Fibroblast of lung (primary cell): Measurements from ENCODE around the gene DCLRE1B. TPM values are rescaled to one million over a fixed set of nuclear protein-coding genes. Genes with fewer than 3 reads are reported as not detected.

Experiments used
- DNase-seq, 2 donors: peaks; one replicate each; pipeline versions ENCODE4 v3.0.0 to v3.0.0-alpha.2; 2010; ENCODE audit warnings: low read depth in 2 of 2
- H2AFZ ChIP-seq: 2 replicates; pipeline ENCODE4 v1.5.1; 2012; ENCODE audit warnings: low read length, control low read depth, inconsistent platforms
- H3K27ac ChIP-seq: 2 replicates; pipeline ENCODE4 v1.5.1; 2011; ENCODE audit warnings: low read length, control low read depth; ENCODE audit not compliant: insufficient read depth
- H3K27me3 ChIP-seq: 2 replicates; pipeline ENCODE4 v1.5.1; 2011; ENCODE audit warnings: mild to moderate bottlenecking, low read length; ENCODE audit not compliant: control insufficient read depth, insufficient read depth
- H3K36me3 ChIP-seq: 2 replicates; pipeline ENCODE4 v1.5.1; 2011; ENCODE audit warnings: low read length; ENCODE audit not compliant: control insufficient read depth, insufficient read depth
- H3K4me1 ChIP-seq: 2 replicates; pipeline ENCODE4 v1.5.1; 2011; ENCODE audit warnings: low read length; ENCODE audit not compliant: control insufficient read depth, insufficient read depth; ENCODE audit errors: extremely low read depth
- H3K4me2 ChIP-seq: 2 replicates; pipeline ENCODE4 v1.5.1; 2011; ENCODE audit warnings: low read length, control low read depth; ENCODE audit not compliant: insufficient read depth; ENCODE audit errors: extremely low read depth
- H3K4me3 ChIP-seq, 4 experiments: fragments of 200-600 bp in 1 of 4; sonication (generic) in 1 of 4; replicated peaks in 1 of 4; 2 replicates each; pipeline ENCODE4 v1.5.1; 2011 to 2016; ENCODE audit warnings: low read length in 4 of 4, low read depth in 3 of 4, mild to moderate bottlenecking in 3 of 4, control low read depth in 2 of 4, inconsistent platforms in 1 of 4, mixed read lengths in 1 of 4; ENCODE audit not compliant: insufficient read depth in 1 of 4; ENCODE audit errors: control extremely low read depth in 1 of 4
- H3K79me2 ChIP-seq: 2 replicates; pipeline ENCODE4 v1.5.1; 2012; ENCODE audit warnings: mild to moderate bottlenecking, low read length, inconsistent platforms; ENCODE audit not compliant: control insufficient read depth, insufficient read depth
- H3K9ac ChIP-seq: 2 replicates; pipeline ENCODE4 v1.5.1; 2011; ENCODE audit warnings: mild to moderate bottlenecking, low read length, control low read depth; ENCODE audit not compliant: insufficient read depth
- H3K9me3 ChIP-seq: 2 replicates; pipeline ENCODE4 v1.5.1; 2012; ENCODE audit warnings: low read depth, low read length; ENCODE audit not compliant: control insufficient read depth, insufficient read depth
- H4K20me1 ChIP-seq: 2 replicates; pipeline ENCODE4 v1.5.1; 2011; ENCODE audit warnings: low read length; ENCODE audit not compliant: control insufficient read depth, insufficient read depth; ENCODE audit errors: extremely low read depth
- EZH2 ChIP-seq: IDR thresholded peaks from 2 replicates; pipeline ENCODE4 v1.5.1; 2012; ENCODE audit warnings: low read length, control low read depth, mild to moderate bottlenecking; ENCODE audit errors: missing control alignments
- polyA plus RNA-seq, 2 donors: library from polyadenylated mRNA; depleted of rRNA in 1 of 2; stranded (reverse) in 1 of 2; unstranded in 1 of 2; fragments of >200 nt; gene quantifications; 2 replicates each; pipeline ENCODE4 v1.2.1, GENCODE V29; 2011 to 2012; ENCODE audit warnings: missing spikeins in 1 of 2
- total RNA-seq: library from RNA; depleted of rRNA; stranded (reverse); fragments of >200 nt; gene quantifications from 2 replicates; pipeline ENCODE4 v1.2.1, GENCODE V29; 2014
- TF ChIP-seq, protein P1 (sequence below), 2 donors: IDR thresholded peaks in 1 of 2; conservative IDR thresholded peaks in 1 of 2; 1 replicate in 1 of 2; 2 replicates in 1 of 2; pipeline ENCODE4 v1.5.1; 2011 to 2012; ENCODE audit warnings: low read length in 2 of 2, control low read depth in 1 of 2, inconsistent platforms in 1 of 2, low read depth in 1 of 2, mild to moderate bottlenecking in 1 of 2

The DCLRE1B gene
- total and polyA plus RNA-seq, 2 donors (not counting 1 experiment from before 2014, with no cell fraction given), result 0.66 to 3.4 TPM

GRCh38 chr1:113943028-113943811 lies 38.1 kb downstream of the DCLRE1B start:
- H3K4me2 ChIP-seq, result no peak overlapping the region
- no peaks in the 10 kb centered on the region for H3K9me3 ChIP-seq
- H3K4me3 ChIP-seq, result no peak overlapping the region
- H2AFZ ChIP-seq, result no peak overlapping the region
- no peaks in the 10 kb centered on the region for H4K20me1 ChIP-seq
- H3K27ac ChIP-seq, result no peak overlapping the region
- peak in 1 of 2 donors; percentile 77 for DNase-seq
- peaks cover 5% of the 10 kb centered on the region for H3K36me3 ChIP-seq
- peaks cover 31% of the 10 kb centered on the region for H3K79me2 ChIP-seq
- H3K4me1 ChIP-seq, result no peaks in the 10 kb centered on the region
- no peak for TF ChIP-seq EZH2
- TF ChIP-seq, protein P1, sequence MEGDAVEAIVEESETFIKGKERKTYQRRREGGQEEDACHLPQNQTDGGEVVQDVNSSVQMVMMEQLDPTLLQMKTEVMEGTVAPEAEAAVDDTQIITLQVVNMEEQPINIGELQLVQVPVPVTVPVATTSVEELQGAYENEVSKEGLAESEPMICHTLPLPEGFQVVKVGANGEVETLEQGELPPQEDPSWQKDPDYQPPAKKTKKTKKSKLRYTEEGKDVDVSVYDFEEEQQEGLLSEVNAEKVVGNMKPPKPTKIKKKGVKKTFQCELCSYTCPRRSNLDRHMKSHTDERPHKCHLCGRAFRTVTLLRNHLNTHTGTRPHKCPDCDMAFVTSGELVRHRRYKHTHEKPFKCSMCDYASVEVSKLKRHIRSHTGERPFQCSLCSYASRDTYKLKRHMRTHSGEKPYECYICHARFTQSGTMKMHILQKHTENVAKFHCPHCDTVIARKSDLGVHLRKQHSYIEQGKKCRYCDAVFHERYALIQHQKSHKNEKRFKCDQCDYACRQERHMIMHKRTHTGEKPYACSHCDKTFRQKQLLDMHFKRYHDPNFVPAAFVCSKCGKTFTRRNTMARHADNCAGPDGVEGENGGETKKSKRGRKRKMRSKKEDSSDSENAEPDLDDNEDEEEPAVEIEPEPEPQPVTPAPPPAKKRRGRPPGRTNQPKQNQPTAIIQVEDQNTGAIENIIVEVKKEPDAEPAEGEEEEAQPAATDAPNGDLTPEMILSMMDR (conservative IDR thresholded peaks at IDR 0.05 in 1 of 2, IDR thresholded peaks at IDR 0.05 in 1 of 2; ENCODE audit: low read depth in 1 of 2, low read length in 2 of 2), result no peak
- H3K9ac ChIP-seq, result no peak overlapping the region
- H3K27me3 ChIP-seq, result no peaks in the 10 kb centered on the region

- no peaks in the 10 kb centered on the region for H3K9me3 ChIP-seq
- H2AFZ ChIP-seq, result no peak overlapping the region
- H3K79me2 ChIP-seq, result peaks cover 20% of the 10 kb centered on the region
- no peak overlapping the region for H3K9ac ChIP-seq
- H3K4me2 ChIP-seq, result no peak overlapping the region
- H3K4me1 ChIP-seq, result no peaks in the 10 kb centered on the region
- no peaks in the 10 kb centered on the region for H4K20me1 ChIP-seq
- TF ChIP-seq EZH2, result no peak
- TF ChIP-seq, protein P1 (conservative IDR thresholded peaks at IDR 0.05 in 1 of 2, IDR thresholded peaks at IDR 0.05 in 1 of 2; ENCODE audit: low read depth in 1 of 2, low read length in 2 of 2), result no peak
- H3K27me3 ChIP-seq, result no peaks in the 10 kb centered on the region
- H3K36me3 ChIP-seq, result peaks cover 5% of the 10 kb centered on the region
- H3K27ac ChIP-seq, result no peak overlapping the region
- no peak for DNase-seq
- H3K4me3 ChIP-seq, result no peak overlapping the region
Measured at GRCh38 chr1:113945329-113945728, 40.2 kb downstream of the DCLRE1B start.

- H3K9ac ChIP-seq, result no peak overlapping the region
- H3K36me3 ChIP-seq, result no peaks in the 10 kb centered on the region
- H3K4me2 ChIP-seq, result no peak overlapping the region
- H4K20me1 ChIP-seq, result no peaks in the 10 kb centered on the region
- H3K27me3 ChIP-seq, result no peaks in the 10 kb centered on the region
- no peaks in the 10 kb centered on the region for H3K9me3 ChIP-seq
- no peak for DNase-seq
- peaks cover 16% of the 10 kb centered on the region for H3K79me2 ChIP-seq
- H3K4me3 ChIP-seq, result no peak overlapping the region
- no peak overlapping the region for H3K27ac ChIP-seq
- no peak for TF ChIP-seq EZH2
- TF ChIP-seq, protein P1 (conservative IDR thresholded peaks at IDR 0.05 in 1 of 2, IDR thresholded peaks at IDR 0.05 in 1 of 2; ENCODE audit: low read depth in 1 of 2, low read length in 2 of 2), result no peak
- H3K4me1 ChIP-seq, result no peaks in the 10 kb centered on the region
- H2AFZ ChIP-seq, result no peak overlapping the region
Measured at GRCh38 chr1:113946112-113946511, 41.0 kb downstream of the DCLRE1B start.
